Breast epithelium (tissue), 3 donors: ENCODE measurements around the gene GPC3.

ENCODE experiments used
- CTCF ChIP-seq, 3 donors: fragments of 450-650 bp; IDR thresholded peaks; one replicate each; pipeline ENCODE4 v1.5.1; 2016 to 2017; ENCODE audit warnings: antibody characterized with exemption in 3 of 3, mild to moderate bottlenecking in 3 of 3, moderate library complexity in 3 of 3
- POLR2AphosphoS5 ChIP-seq, 3 donors: sonication (generic); formaldehyde crosslinking; IDR thresholded peaks; one replicate each; pipeline ENCODE4 v1.6.1; 2017; ENCODE audit warnings: antibody characterized with exemption in 3 of 3

GRCh38 chrX:133989490-133989889 is 4.1 kb upstream of the GPC3 start:
- no peak for TF ChIP-seq POLR2AphosphoS5 (IDR thresholded peaks at IDR 0.05)
- TF ChIP-seq CTCF (IDR thresholded peaks at IDR 0.05) = no peak
